Activated B cell treated with CpG ODN at 0.5 μM for 24 hours (primary cell): ENCODE measurements around the gene TTN. TPM values are rescaled to one million over a fixed set of nuclear protein-coding genes. Genes with fewer than 3 reads are reported as not detected.

Experiments
- ATAC-seq: fragments of 200-7000 bp; cut with Tn5 transposase; one replicate; pipeline ENCODE4 v1.10.0; 2021; ENCODE audit warnings: low read depth, mild to moderate bottlenecking, moderate library complexity
- CTCF ChIA-PET: fragments of 350-600 bp; sonication (Branson Sonifier 250); formaldehyde crosslinking; loops from one replicate; lab custom pipeline; 2021; ENCODE audit warnings: antibody characterized with exemption; lab: Charles Lee
- POLR2A ChIA-PET: fragments of 350-600 bp; sonication (Branson Sonifier 250); formaldehyde crosslinking; loops from one replicate; lab custom pipeline; 2021; ENCODE audit warnings: antibody characterized with exemption; lab: Charles Lee
- DNase-seq: peaks from one replicate; pipeline ENCODE4 v3.0.0; 2022
- H3K27ac Mint-ChIP-seq: one replicate; pipeline ENCODE4 v1.8.0; 2020; ENCODE audit warnings: mixed read lengths
- H3K27me3 Mint-ChIP-seq: one replicate; pipeline ENCODE4 v1.8.0; 2021; ENCODE audit warnings: mixed read lengths
- H3K36me3 Mint-ChIP-seq: one replicate; pipeline ENCODE4 v1.8.0; 2021; ENCODE audit warnings: low read depth, mixed read lengths
- H3K4me1 Mint-ChIP-seq: one replicate; pipeline ENCODE4 v1.8.0; 2021; ENCODE audit warnings: mixed read lengths
- H3K4me3 Mint-ChIP-seq: one replicate; pipeline ENCODE4 v1.8.0; 2020; ENCODE audit warnings: mild to moderate bottlenecking, mixed read lengths
- H3K9me3 Mint-ChIP-seq: one replicate; pipeline ENCODE4 v1.8.0; 2020; ENCODE audit warnings: mixed read lengths
- CTCF ChIP-seq: fragments of 200-600 bp; IDR thresholded peaks from one replicate; pipeline ENCODE4 v1.8.0; 2022; ENCODE audit warnings: antibody characterized with exemption, mild to moderate bottlenecking
- intact Hi-C: fragments of 100-400 bp; cut with micrococcal nuclease; formaldehyde crosslinking; loops from one replicate; pipeline ENCODE4 v1.15.1; 2024
- total RNA-seq: library from RNA; stranded (reverse); gene quantifications from 2 replicates; pipeline ENCODE4 v1.2.3, GENCODE V29; 2022

Gene TTN
- total RNA-seq, 1 donor from 2014 or later = 40.0 TPM

- Mint-ChIP-seq H3K36me3 (peaks cover 77% of the 10 kb centered on the region), H3K4me1 (no peaks in the 10 kb centered on the region)
- CTCF ChIA-PET = no interaction called here
Measured at GRCh38 chr2:178592655-178593054, 214.6 kb downstream of the TTN start.

GRCh38 chr2:178589335-178589734, 217.9 kb downstream of the TTN start:
- TF ChIP-seq CTCF = no peak
- CTCF ChIA-PET = no interaction called here
- H3K36me3 Mint-ChIP-seq = peaks cover 85% of the 10 kb centered on the region
- POLR2A ChIA-PET = no interaction called here
- H3K27ac Mint-ChIP-seq = no peak overlapping the region
- no peaks in the 10 kb centered on the region for H3K4me1 Mint-ChIP-seq
- H3K4me3 Mint-ChIP-seq = no peak overlapping the region
- peaks cover 3% of the 10 kb centered on the region for H3K9me3 Mint-ChIP-seq
- DNase-seq (no peak), ATAC-seq (no peak)
- no peaks in the 10 kb centered on the region for H3K27me3 Mint-ChIP-seq
- intact Hi-C loops = no loop called here

More at GRCh38 chr2:178592655-178593054, 214.6 kb downstream of the TTN start:
- Mint-ChIP-seq H3K9me3 (peaks cover 3% of the 10 kb centered on the region), H3K27ac (no peak overlapping the region), H3K4me3 (no peak overlapping the region), H3K27me3 (no peaks in the 10 kb centered on the region)
- ATAC-seq (no peak), DNase-seq (no peak)
- TF ChIP-seq CTCF = no peak
- POLR2A ChIA-PET = no interaction called here
- intact Hi-C loops = no loop called here

GRCh38 chr2:178584666-178585065, 222.6 kb downstream of the TTN start:
- H3K4me3 Mint-ChIP-seq = no peak overlapping the region
- peaks cover 77% of the 10 kb centered on the region for H3K36me3 Mint-ChIP-seq
- DNase-seq = no peak
- intact Hi-C loops = no loop called here
- POLR2A ChIA-PET = no interaction called here
- H3K27ac Mint-ChIP-seq = no peak overlapping the region
- no peaks in the 10 kb centered on the region for H3K4me1 Mint-ChIP-seq
- TF ChIP-seq CTCF = no peak
- CTCF ChIA-PET = no interaction called here
- no peak for ATAC-seq
- peaks cover 3% of the 10 kb centered on the region for H3K9me3 Mint-ChIP-seq
- H3K27me3 Mint-ChIP-seq = no peaks in the 10 kb centered on the region

- DNase-seq = no peak
- Mint-ChIP-seq H3K27ac (no peak overlapping the region), H3K36me3 (peaks cover 87% of the 10 kb centered on the region), H3K27me3 (no peaks in the 10 kb centered on the region), H3K4me1 (no peaks in the 10 kb centered on the region), H3K9me3 (no peaks in the 10 kb centered on the region), H3K4me3 (no peak overlapping the region)
- ChIA-PET POLR2A (no interaction called here), CTCF (no interaction called here)
- ATAC-seq = no peak
- TF ChIP-seq CTCF = no peak
- intact Hi-C loops = no loop called here
Measured at GRCh38 chr2:178579006-178579405, 228.2 kb downstream of the TTN start.

- Mint-ChIP-seq H3K4me3 (no peak overlapping the region), H3K27ac (no peak overlapping the region), H3K9me3 (peaks cover 16% of the 10 kb centered on the region), H3K36me3 (peaks cover 96% of the 10 kb centered on the region), H3K4me1 (no peaks in the 10 kb centered on the region), H3K27me3 (no peaks in the 10 kb centered on the region)
- no peak for ATAC-seq
- intact Hi-C loops = no loop called here
- ChIA-PET CTCF (no interaction called here), POLR2A (no interaction called here)
- no peak for DNase-seq
- no peak for TF ChIP-seq CTCF
Measured at GRCh38 chr2:178574789-178575188, 232.4 kb downstream of the TTN start.
